Femur (tissue), 1 donor: Measurements from ENCODE around the gene RASSF10.

Experiments
- DNase-seq: peaks from one replicate; pipeline ENCODE4 v3.0.0-alpha.2; 2017

The RASSF10 gene

GRCh38 chr11:12995188-12995587 is 13.9 kb upstream of the RASSF10 start:
- no peak for DNase-seq

- DNase-seq, result no peak
These were observed 13.3 kb upstream of the RASSF10 start for GRCh38 chr11:12995823-12996222.

- no peak for DNase-seq
These were observed 11.9 kb upstream of the RASSF10 start for GRCh38 chr11:12997168-12997567.

GRCh38 chr11:12998336-12998735 is 10.8 kb upstream of the RASSF10 start:
- DNase-seq, result no peak

GRCh38 chr11:12999597-12999996 is 9.5 kb upstream of the RASSF10 start:
- DNase-seq, result no peak

GRCh38 chr11:13000116-13000515 is 9.0 kb upstream of the RASSF10 start:
- no peak for DNase-seq

- DNase-seq, result no peak
These were observed 8.4 kb upstream of the RASSF10 start for GRCh38 chr11:13000721-13001120.

GRCh38 chr11:13003736-13004493 is 5.2 kb upstream of the RASSF10 start:
- DNase-seq, result no peak

- no peak for DNase-seq
These were observed 1.7 kb upstream of the RASSF10 start for GRCh38 chr11:13007182-13008060.

GRCh38 chr11:13008061-13008435 is 1.1 kb upstream of the RASSF10 start:
- DNase-seq, result no peak

- no peak for DNase-seq
These were observed 382 bp downstream of the RASSF10 start for GRCh38 chr11:13009476-13009920.

- no peak for DNase-seq
These were observed 1.0 kb downstream of the RASSF10 start for GRCh38 chr11:13009921-13010748.

GRCh38 chr11:13010749-13011465 is 1.8 kb downstream of the RASSF10 start:
- DNase-seq, result peak; percentile 32

- no peak for DNase-seq
These were observed 2.4 kb downstream of the RASSF10 start for GRCh38 chr11:13011466-13012055.

GRCh38 chr11:13012056-13012661 is 3.0 kb downstream of the RASSF10 start:
- DNase-seq, result no peak

GRCh38 chr11:13013054-13013488 is 4.0 kb downstream of the RASSF10 start:
- no peak for DNase-seq

- DNase-seq, result no peak
These were observed 6.6 kb downstream of the RASSF10 start for GRCh38 chr11:13015753-13016152.

- no peak for DNase-seq
These were observed 7.3 kb downstream of the RASSF10 start for GRCh38 chr11:13016415-13016814.

- DNase-seq, result no peak
These were observed 10.2 kb downstream of the RASSF10 start for GRCh38 chr11:13019313-13019712.

- DNase-seq, result no peak
These were observed 14.3 kb downstream of the RASSF10 start for GRCh38 chr11:13023423-13023822.

- no peak for DNase-seq
These were observed 17.6 kb downstream of the RASSF10 start for GRCh38 chr11:13026722-13027121.

GRCh38 chr11:13028322-13028721 is 19.2 kb downstream of the RASSF10 start:
- no peak for DNase-seq
